HG03280 (cell line): Measurements from ENCODE around the gene GNA12.

Source experiments
- ATAC-seq: cut with Tn5 transposase; IDR thresholded peaks from one replicate; pipeline ENCODE4 v1.9.1; 2021; ENCODE audit warnings: mild to moderate bottlenecking, moderate library complexity; ENCODE audit not compliant: unreplicated experiment

The GNA12 gene

DNA sequence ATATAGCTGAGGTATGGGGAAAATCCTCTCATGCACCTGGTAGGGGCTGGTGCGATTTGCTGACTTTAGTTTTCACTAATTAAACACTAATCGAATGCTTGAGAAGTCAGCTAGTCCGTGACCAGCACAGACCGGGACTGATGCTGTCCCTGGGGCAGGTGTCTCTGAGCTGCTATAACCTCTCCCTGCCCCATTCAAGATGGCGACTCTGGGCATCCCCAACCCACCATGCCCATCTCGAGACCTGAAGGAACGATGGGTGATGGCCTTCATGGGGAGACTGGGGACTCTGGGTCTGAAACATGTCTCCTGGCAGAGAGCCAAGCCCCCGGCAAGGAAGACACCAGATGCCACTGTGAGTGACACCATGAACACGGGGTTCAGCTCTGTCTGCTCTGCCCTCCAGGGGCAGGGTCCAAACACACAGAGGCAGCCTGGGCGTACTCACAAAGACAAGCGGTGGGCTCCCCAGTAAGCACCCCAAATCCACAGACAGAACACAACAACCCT is 57.4 kb downstream of the GNA12 start:
- no peak for ATAC-seq

DNA sequence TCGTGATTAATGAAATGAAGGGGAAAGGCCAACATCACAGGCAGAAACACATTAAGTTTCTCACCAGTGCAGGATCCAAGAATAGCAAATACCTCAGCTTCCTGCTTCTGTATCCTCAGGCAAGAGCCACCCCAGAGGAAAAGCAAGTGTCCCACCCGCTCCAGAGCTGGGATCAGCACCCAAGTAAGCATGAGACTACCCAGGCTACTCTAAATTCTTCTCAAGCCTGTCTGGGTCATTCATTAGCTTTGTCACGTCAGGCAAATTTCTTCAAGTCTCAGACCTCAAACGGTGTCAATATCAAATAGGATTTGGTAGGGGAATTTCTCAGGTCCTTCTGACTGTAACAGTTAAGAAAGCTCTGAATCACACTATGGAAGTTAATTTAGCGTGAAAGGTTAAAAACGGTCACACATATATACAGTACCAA is 59.0 kb downstream of the GNA12 start:
- ATAC-seq, result no peak

- no peak for ATAC-seq
Observed at GRCh38 chr7:2782565-2782964, 61.5 kb downstream of the GNA12 start.

GRCh38 chr7:2782121-2782520 is 62.0 kb downstream of the GNA12 start:
- no peak for ATAC-seq

DNA sequence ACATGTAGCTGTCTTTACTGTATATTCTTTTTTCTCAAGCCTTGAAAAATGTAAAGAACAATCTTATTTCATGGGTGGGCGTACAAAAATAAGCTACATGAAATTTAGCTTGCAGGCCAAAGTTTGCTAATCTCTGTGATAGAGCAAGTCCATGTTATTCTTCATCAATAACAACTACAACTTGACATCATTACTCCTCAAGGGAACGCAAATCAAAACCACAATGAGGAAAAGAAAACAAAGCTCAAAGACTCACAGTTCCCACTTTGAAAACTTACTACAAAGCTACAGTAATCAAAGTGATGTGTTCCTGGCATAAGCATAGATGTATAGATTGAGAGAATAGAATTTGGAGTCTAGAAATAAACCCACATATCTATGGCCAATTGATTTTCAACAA is 62.5 kb downstream of the GNA12 start:
- no peak for ATAC-seq

DNA sequence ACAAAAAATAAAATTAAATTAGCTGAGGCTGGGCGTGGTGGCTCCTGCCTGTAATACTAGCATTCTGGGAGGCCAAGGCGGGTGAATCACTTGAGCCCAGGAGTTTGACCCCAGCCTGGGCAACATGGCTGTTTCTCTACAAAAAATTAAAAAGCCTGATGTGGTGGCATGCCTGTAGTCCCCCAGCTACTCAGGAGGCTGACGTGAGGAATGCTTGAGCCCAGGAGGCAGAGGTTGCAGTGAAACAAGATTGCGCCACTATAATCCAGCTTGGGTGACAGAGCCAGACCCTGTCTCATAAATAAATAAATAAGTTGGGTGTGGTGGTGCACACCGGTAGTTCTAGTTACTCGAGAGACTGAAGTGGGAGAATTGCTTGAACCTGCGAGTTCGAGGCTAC is 65.1 kb downstream of the GNA12 start:
- ATAC-seq, result no peak

- no peak for ATAC-seq
Observed at GRCh38 chr7:2777898-2778535, 66.1 kb downstream of the GNA12 start.

- ATAC-seq, result no peak
Observed at GRCh38 chr7:2776401-2776800, 67.7 kb downstream of the GNA12 start.

- ATAC-seq, result no peak
Observed at GRCh38 chr7:2775785-2776184, 68.3 kb downstream of the GNA12 start.

- ATAC-seq, result no peak
Observed at GRCh38 chr7:2775376-2775775, 68.7 kb downstream of the GNA12 start.

DNA sequence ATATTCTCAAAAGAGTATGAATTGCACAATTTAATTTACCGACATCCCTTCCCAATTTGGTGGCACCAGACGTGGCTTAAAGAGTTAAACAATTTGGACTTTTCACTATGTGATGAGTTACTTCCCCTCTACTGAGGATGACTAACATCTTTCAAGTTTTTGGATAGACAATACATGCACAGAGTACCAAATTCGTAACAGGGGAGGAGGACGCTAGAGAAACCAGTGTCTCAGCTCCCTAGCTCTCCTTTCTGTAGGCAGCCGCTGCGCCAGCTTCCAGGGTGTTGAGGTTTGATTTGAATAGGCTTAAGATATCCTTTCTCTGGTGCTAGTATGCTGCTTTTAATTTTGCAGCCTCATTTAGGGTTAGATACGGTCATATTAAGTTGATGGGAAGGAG is 69.2 kb downstream of the GNA12 start:
- no peak for ATAC-seq

DNA sequence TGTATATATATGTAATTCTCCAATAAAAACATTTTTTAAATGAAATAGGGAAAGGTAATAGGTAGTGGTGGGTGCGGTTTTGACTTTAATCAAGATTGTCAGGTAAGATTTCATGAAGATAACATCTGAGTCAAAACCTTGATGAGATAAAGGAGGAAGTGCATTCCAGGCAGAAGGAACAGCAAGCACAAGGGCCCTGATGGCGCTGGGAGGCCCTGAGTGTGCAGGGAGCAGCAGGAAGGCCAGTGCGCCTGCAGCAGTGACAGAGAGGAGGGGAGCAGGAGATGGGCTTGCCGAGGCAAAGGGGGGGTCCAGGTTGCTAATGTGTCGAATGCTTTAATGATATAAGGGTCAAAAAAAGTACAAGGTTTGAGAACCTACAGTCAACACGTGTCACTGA is 69.8 kb downstream of the GNA12 start:
- ATAC-seq, result no peak

- no peak for ATAC-seq
Observed at GRCh38 chr7:2773608-2774007, 70.5 kb downstream of the GNA12 start.

DNA sequence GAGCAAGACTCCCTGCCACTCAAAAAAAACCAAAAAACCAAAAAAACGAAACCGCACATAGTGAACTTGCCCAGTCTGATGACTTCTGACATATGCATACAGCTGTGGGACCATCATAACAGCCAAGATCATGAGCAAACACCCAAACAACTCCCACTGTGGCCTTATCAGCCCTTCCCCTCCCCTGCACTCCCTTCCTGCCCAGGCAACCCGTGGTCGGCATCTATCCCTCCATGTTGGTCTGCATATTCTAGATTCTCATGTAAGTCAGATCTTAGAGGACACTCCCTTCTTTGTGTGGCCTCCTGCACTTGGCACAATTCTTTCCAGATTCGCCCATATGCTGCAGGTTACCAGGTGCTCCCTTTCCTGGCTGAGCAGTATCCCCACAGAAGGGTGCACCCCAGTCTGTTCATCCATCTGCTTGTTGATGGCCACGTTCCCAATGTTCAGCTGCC is 72.8 kb downstream of the GNA12 start:
- no peak for ATAC-seq

- no peak for ATAC-seq
Observed at GRCh38 chr7:2764621-2765020, 79.5 kb downstream of the GNA12 start.

DNA sequence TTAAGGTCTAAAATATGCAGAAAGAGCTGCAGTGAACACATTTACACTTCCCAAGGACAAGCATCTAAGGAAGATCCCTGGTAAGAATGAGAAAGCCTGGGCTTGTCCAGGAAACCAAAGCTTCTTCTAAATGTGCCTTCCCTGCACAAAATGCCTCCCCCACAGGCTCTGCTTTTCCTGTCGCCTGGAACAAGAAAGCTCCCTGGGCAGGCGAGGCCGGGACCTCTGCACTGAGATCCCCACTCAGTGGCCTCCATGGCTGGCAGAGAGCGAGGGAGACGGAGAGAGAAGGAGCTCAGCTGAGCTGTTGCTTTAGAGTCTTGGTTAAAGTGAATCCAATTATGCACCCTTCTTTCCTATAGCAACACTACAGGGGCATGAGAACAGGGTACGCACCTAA is 80.5 kb downstream of the GNA12 start:
- no peak for ATAC-seq

- ATAC-seq, result no peak
Observed at GRCh38 chr7:2761801-2762497, 82.2 kb downstream of the GNA12 start.

DNA sequence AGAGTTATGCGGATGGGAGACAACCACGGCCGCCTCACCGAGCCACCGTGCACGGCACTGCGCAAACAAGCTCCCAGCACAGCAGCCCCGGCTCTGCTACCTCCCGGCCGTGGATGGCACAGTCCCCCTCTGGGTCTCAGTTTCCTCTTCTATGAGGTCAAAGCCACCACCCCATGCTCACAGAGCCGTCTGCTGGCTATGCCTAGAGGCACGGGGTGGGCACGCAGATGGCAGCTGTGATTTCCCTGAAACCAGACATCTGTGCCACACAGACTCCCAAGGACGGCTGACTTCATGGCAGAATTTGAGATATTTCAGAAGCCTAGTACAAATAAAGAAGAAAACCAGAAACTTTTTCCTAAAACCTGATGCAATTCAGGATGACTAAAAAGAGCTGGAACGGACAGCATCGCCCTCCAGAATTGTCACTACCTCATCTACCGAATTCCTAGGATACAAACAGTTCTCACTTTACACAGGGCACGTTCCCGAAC is 82.9 kb downstream of the GNA12 start:
- no peak for ATAC-seq

DNA sequence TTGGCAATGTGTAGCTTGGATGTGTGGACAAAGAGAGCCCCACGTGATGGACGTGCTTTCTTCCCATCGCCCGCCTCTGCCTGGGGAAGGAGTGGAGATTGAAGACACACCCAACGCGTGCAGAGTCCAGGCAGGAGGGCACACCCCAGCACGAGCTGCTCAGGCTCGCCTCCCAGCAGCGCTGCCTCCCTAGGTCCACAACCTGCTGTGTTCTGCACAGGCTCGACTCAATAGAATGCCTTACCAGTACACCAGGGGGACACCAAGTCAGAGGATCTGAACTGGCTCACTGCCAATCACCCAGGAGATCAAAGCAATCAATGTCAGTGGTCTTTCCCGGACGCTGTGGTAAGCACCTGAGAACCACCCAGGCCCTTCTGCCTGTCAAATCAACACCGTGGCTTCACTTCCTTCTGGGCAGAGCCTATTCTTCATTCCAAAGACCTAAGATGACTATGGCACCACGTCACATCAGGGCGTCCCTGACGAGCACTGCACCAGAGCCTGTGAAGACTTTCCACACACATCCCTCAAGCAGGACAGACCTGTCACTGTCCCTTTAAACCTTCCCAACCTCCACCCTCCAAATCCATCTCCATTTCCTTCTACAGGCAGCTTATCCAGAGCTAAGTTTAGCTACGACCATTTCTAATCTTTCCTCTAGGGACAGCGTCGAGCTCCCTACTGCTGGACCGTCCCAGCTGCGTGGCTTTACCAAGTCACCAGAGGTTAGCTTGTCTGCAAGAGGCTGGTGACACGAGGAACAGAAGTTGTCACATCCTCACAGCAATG is 83.8 kb downstream of the GNA12 start:
- ATAC-seq, result no peak

DNA sequence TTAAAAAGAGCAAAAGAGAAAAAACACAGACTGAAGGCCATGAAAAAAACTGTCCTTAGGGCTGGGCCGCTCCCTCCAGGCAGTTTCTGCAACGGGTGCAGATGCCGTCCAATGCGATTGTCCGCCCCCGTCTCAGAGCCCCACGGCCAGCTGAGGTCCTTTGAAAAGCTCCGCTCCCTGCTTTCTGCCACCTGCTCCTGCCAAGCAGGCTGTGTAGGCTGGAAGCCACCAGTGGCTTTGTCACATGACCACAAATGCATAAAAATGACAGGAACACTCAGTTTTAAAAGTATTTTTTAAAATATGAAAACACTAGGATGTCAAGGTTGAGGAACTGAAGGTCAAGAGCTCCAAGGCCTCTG is 84.4 kb downstream of the GNA12 start:
- no peak for ATAC-seq
